Smooth muscle cell of the brain vasculature (primary cell): ENCODE results near the gene BCORL1.

Experiments used
- DNase-seq: peaks from one replicate; pipeline ENCODE4 v3.0.0-alpha.2; 2012; ENCODE audit warnings: low read depth, low spot score

The BCORL1 gene

GRCh38 chrX:130057209-130057608, 74.8 kb downstream of the BCORL1 start:
- DNase-seq, result no peak

GRCh38 chrX:130058652-130059051, 76.2 kb downstream of the BCORL1 start:
- DNase-seq, result no peak

GRCh38 chrX:130060122-130061069, 78.0 kb downstream of the BCORL1 start:
- no peak for DNase-seq

GRCh38 chrX:130066975-130067615, 84.7 kb downstream of the BCORL1 start:
- no peak for DNase-seq

GRCh38 chrX:130071611-130072344, 89.3 kb downstream of the BCORL1 start:
- DNase-seq, result no peak

- DNase-seq, result no peak
Measured at GRCh38 chrX:130072345-130072740, 89.9 kb downstream of the BCORL1 start.

- no peak for DNase-seq
Measured at GRCh38 chrX:130075777-130076176, 93.3 kb downstream of the BCORL1 start.

- DNase-seq, result peak; percentile 23
Measured at GRCh38 chrX:130079824-130080406, 97.5 kb downstream of the BCORL1 start.

- DNase-seq, result no peak
Measured at GRCh38 chrX:130080791-130081367, 98.4 kb downstream of the BCORL1 start.

- DNase-seq, result no peak
Measured at GRCh38 chrX:130081421-130082045, 99.1 kb downstream of the BCORL1 start.

GRCh38 chrX:130082244-130083106, 100.0 kb downstream of the BCORL1 start:
- DNase-seq, result no peak

GRCh38 chrX:130083107-130083490, 100.7 kb downstream of the BCORL1 start:
- no peak for DNase-seq

- DNase-seq, result no peak
Measured at GRCh38 chrX:130083656-130084382, 101.4 kb downstream of the BCORL1 start.

- no peak for DNase-seq
Measured at GRCh38 chrX:130084631-130085237, 102.3 kb downstream of the BCORL1 start.

- DNase-seq, result no peak
Measured at GRCh38 chrX:130085551-130086446, 103.4 kb downstream of the BCORL1 start.

GRCh38 chrX:130086447-130087206, 104.2 kb downstream of the BCORL1 start:
- DNase-seq, result no peak

GRCh38 chrX:130090364-130090763, 107.9 kb downstream of the BCORL1 start:
- DNase-seq, result no peak
